ACC112 (cell line): Measurements from ENCODE around the gene MYRF.

Experiments used
- H2AFZ ChIP-seq: fragments of 200-600 bp; sonication (generic); one replicate; pipeline ENCODE4 v1.6.0; 2017; ENCODE audit warnings: antibody characterized with exemption, low read length; ENCODE audit not compliant: unreplicated experiment
- H3K27ac ChIP-seq: fragments of 200-600 bp; sonication (generic); 2 replicates; pipeline ENCODE4 v1.5.1; 2014; ENCODE audit warnings: low read depth, mild to moderate bottlenecking, antibody characterized with exemption, low read length, moderate library complexity
- H3K27me3 ChIP-seq: fragments of 200-600 bp; sonication (generic); 2 replicates; pipeline ENCODE4 v1.6.1; 2014; ENCODE audit warnings: mild to moderate bottlenecking, antibody characterized with exemption, low read length, moderate library complexity, mixed read lengths; ENCODE audit not compliant: insufficient read depth
- H3K36me3 ChIP-seq: fragments of 200-600 bp; sonication (generic); 2 replicates; pipeline ENCODE4 v1.6.1; 2016; ENCODE audit warnings: mild to moderate bottlenecking, antibody characterized with exemption, low read length, moderate library complexity, mixed read lengths; ENCODE audit not compliant: insufficient read depth
- H3K4me1 ChIP-seq: fragments of 200-600 bp; sonication (generic); one replicate; pipeline ENCODE4 v1.6.1; 2016; ENCODE audit warnings: low read length, mixed read lengths; ENCODE audit not compliant: insufficient read depth, unreplicated experiment, control insufficient read depth
- H3K4me3 ChIP-seq: fragments of 200-600 bp; sonication (generic); 2 replicates; pipeline ENCODE4 v1.5.1; 2014; ENCODE audit warnings: mild to moderate bottlenecking, low read depth, low read length
- H3K79me2 ChIP-seq: fragments of 200-600 bp; sonication (generic); one replicate; pipeline ENCODE4 v1.6.0; 2016; ENCODE audit warnings: low read length; ENCODE audit not compliant: control insufficient read depth, unreplicated experiment, insufficient read depth

MYRF gene

GRCh38 chr11:61761440-61762222 is 9.2 kb downstream of the MYRF start:
- H3K36me3 ChIP-seq = no peaks in the 10 kb centered on the region
- no peaks in the 10 kb centered on the region for H3K79me2 ChIP-seq
- H3K4me1 ChIP-seq = peaks cover 16% of the 10 kb centered on the region
- no peak overlapping the region for H3K27ac ChIP-seq
- no peak overlapping the region for H2AFZ ChIP-seq
- H3K4me3 ChIP-seq = no peak overlapping the region
- H3K27me3 ChIP-seq = no peaks in the 10 kb centered on the region

- peaks cover 10% of the 10 kb centered on the region for H3K4me1 ChIP-seq
- H3K36me3 ChIP-seq = no peaks in the 10 kb centered on the region
- no peak overlapping the region for H3K27ac ChIP-seq
- no peak overlapping the region for H2AFZ ChIP-seq
- H3K27me3 ChIP-seq = no peaks in the 10 kb centered on the region
- H3K4me3 ChIP-seq = no peak overlapping the region
- no peaks in the 10 kb centered on the region for H3K79me2 ChIP-seq
These were observed 9.8 kb downstream of the MYRF start for GRCh38 chr11:61762223-61762615.

GRCh38 chr11:61762798-61763197 is 10.4 kb downstream of the MYRF start:
- H3K36me3 ChIP-seq = no peaks in the 10 kb centered on the region
- no peak overlapping the region for H3K4me3 ChIP-seq
- H3K79me2 ChIP-seq = no peaks in the 10 kb centered on the region
- H2AFZ ChIP-seq = no peak overlapping the region
- H3K27me3 ChIP-seq = no peaks in the 10 kb centered on the region
- H3K27ac ChIP-seq = no peak overlapping the region
- H3K4me1 ChIP-seq = peaks cover 5% of the 10 kb centered on the region

GRCh38 chr11:61763930-61764605 is 11.6 kb downstream of the MYRF start:
- no peaks in the 10 kb centered on the region for H3K27me3 ChIP-seq
- H3K36me3 ChIP-seq = no peaks in the 10 kb centered on the region
- H3K27ac ChIP-seq = no peak overlapping the region
- peaks cover 5% of the 10 kb centered on the region for H3K4me1 ChIP-seq
- H3K79me2 ChIP-seq = no peaks in the 10 kb centered on the region
- no peak overlapping the region for H2AFZ ChIP-seq
- H3K4me3 ChIP-seq = no peak overlapping the region

- H2AFZ ChIP-seq = no peak overlapping the region
- H3K4me3 ChIP-seq = no peak overlapping the region
- H3K27me3 ChIP-seq = no peaks in the 10 kb centered on the region
- H3K79me2 ChIP-seq = no peaks in the 10 kb centered on the region
- H3K27ac ChIP-seq = no peak overlapping the region
- H3K4me1 ChIP-seq = peaks cover 10% of the 10 kb centered on the region
- no peaks in the 10 kb centered on the region for H3K36me3 ChIP-seq
These were observed 12.3 kb downstream of the MYRF start for GRCh38 chr11:61764606-61765260.

- Histone ChIP-seq H3K4me1 (peaks cover 12% of the 10 kb centered on the region), H3K27ac (no peak overlapping the region), H2AFZ (no peak overlapping the region), H3K27me3 (no peaks in the 10 kb centered on the region), H3K4me3 (no peak overlapping the region), H3K79me2 (no peaks in the 10 kb centered on the region), H3K36me3 (no peaks in the 10 kb centered on the region)
These were observed 13.3 kb downstream of the MYRF start for GRCh38 chr11:61765550-61766253.

GRCh38 chr11:61766353-61766841 is 14.0 kb downstream of the MYRF start:
- Histone ChIP-seq H3K79me2 (no peaks in the 10 kb centered on the region), H3K36me3 (no peaks in the 10 kb centered on the region), H3K27ac (no peak overlapping the region), H2AFZ (no peak overlapping the region), H3K4me3 (no peak overlapping the region), H3K27me3 (no peaks in the 10 kb centered on the region), H3K4me1 (peaks cover 12% of the 10 kb centered on the region)

- H3K4me1 ChIP-seq = peaks cover 7% of the 10 kb centered on the region
- H3K4me3 ChIP-seq = no peak overlapping the region
- H3K27ac ChIP-seq = no peak overlapping the region
- no peak overlapping the region for H2AFZ ChIP-seq
- H3K27me3 ChIP-seq = no peaks in the 10 kb centered on the region
- H3K79me2 ChIP-seq = no peaks in the 10 kb centered on the region
- no peaks in the 10 kb centered on the region for H3K36me3 ChIP-seq
These were observed 16.1 kb downstream of the MYRF start for GRCh38 chr11:61768376-61769076.

- no peaks in the 10 kb centered on the region for H3K27me3 ChIP-seq
- H2AFZ ChIP-seq = no peak overlapping the region
- no peak overlapping the region for H3K27ac ChIP-seq
- H3K4me1 ChIP-seq = peaks cover 7% of the 10 kb centered on the region
- no peak overlapping the region for H3K4me3 ChIP-seq
- no peaks in the 10 kb centered on the region for H3K36me3 ChIP-seq
- H3K79me2 ChIP-seq = no peaks in the 10 kb centered on the region
These were observed 16.9 kb downstream of the MYRF start for GRCh38 chr11:61769169-61769920.
